ENCODE results near the gene FASTK.

- TF ChIP-seq CREB5 (CRISPR knock-in tag; IDR thresholded peaks at IDR 0.05; ENCODE audit: low read depth), result no peak
- no peak for TF ChIP-seq ZC3H10 (CRISPR knock-in tag; IDR thresholded peaks at IDR 0.05)
- TF ChIP-seq OSR1 (CRISPR knock-in tag; IDR thresholded peaks at IDR 0.05), result no peak
- no peak for TF ChIP-seq PATZ1 (CRISPR knock-in tag; IDR thresholded peaks at IDR 0.05; ENCODE audit: borderline replicate concordance)
- no peak for TF ChIP-seq BACH2 (CRISPR knock-in tag; IDR thresholded peaks at IDR 0.05; ENCODE audit: borderline replicate concordance)
These were observed 2.8 kb downstream of the FASTK start for GRCh38 chr7:151077705-151078232.

Data from SK-N-SH treated with all-trans-retinoic acid at 6 μM for 48 hours (cell line).